Trophoblast cell (in vitro differentiated cells and primary cell): ENCODE results near the gene LGSN.
"Not testable (repeated sequence)": the region's sequence is repeated elsewhere in the genome, so short reads cannot be mapped to it uniquely, and the experiment has no call there.

Source experiments
- DNase-seq, 2 donors: peaks; one replicate each; pipeline ENCODE4 v3.0.0-alpha.2; 2016
- H2AFZ ChIP-seq: 2 replicates; pipeline ENCODE4 v1.6.1; 2013; ENCODE audit warnings: low read length, moderate library complexity, mild to moderate bottlenecking; ENCODE audit not compliant: insufficient read depth, poor library complexity
- H2AK5ac ChIP-seq: 2 replicates; pipeline ENCODE4 v1.6.1; 2013; ENCODE audit warnings: mild to moderate bottlenecking, low read length
- H2BK120ac ChIP-seq: 2 replicates; pipeline ENCODE4 v1.6.1; 2013; ENCODE audit warnings: low read length, mild to moderate bottlenecking, moderate library complexity; ENCODE audit not compliant: insufficient read depth, poor library complexity
- H2BK12ac ChIP-seq: 2 replicates; pipeline ENCODE4 v1.6.1; 2013; ENCODE audit warnings: mild to moderate bottlenecking, low read length, moderate library complexity
- H2BK5ac ChIP-seq: 2 replicates; pipeline ENCODE4 v1.6.1; 2013; ENCODE audit warnings: low read length, low read depth, moderate library complexity, mild to moderate bottlenecking; ENCODE audit not compliant: poor library complexity
- H3K14ac ChIP-seq: 2 replicates; pipeline ENCODE4 v1.6.1; 2013; ENCODE audit warnings: mild to moderate bottlenecking, low read length
- H3K18ac ChIP-seq: 2 replicates; pipeline ENCODE4 v1.6.1; 2013; ENCODE audit warnings: mild to moderate bottlenecking, low read length
- H3K23ac ChIP-seq: 2 replicates; pipeline ENCODE4 v1.6.1; 2013; ENCODE audit warnings: low read length
- H3K27ac ChIP-seq: 2 replicates; pipeline ENCODE4 v1.5.1; 2013; ENCODE audit warnings: low read depth, mild to moderate bottlenecking, inconsistent platforms, low read length, moderate library complexity
- H3K27me3 ChIP-seq: 2 replicates; pipeline ENCODE4 v1.6.1; 2013; ENCODE audit warnings: inconsistent platforms, mild to moderate bottlenecking, low read length, moderate library complexity; ENCODE audit not compliant: insufficient read depth
- H3K36me3 ChIP-seq, 2 experiments: 1 replicate in 1 of 2; 2 replicates in 1 of 2; pipeline ENCODE4 v1.6.1; 2013; ENCODE audit warnings: low read length in 2 of 2, mild to moderate bottlenecking in 2 of 2, moderate library complexity in 1 of 2; ENCODE audit not compliant: insufficient read depth in 2 of 2, control insufficient read depth in 1 of 2
- H3K4ac ChIP-seq: 2 replicates; pipeline ENCODE4 v1.6.1; 2013; ENCODE audit warnings: low read depth, mild to moderate bottlenecking, low read length, moderate library complexity
- H3K4me1 ChIP-seq, 2 experiments: 1 replicate in 1 of 2; 2 replicates in 1 of 2; pipeline ENCODE4 v1.6.1; 2013; ENCODE audit warnings: low read length in 2 of 2, mild to moderate bottlenecking in 2 of 2, moderate library complexity in 1 of 2; ENCODE audit not compliant: insufficient read depth in 2 of 2, control insufficient read depth in 1 of 2
- H3K4me2 ChIP-seq: 2 replicates; pipeline ENCODE4 v1.6.1; 2013; ENCODE audit warnings: inconsistent platforms, mild to moderate bottlenecking, low read length, moderate library complexity
- H3K4me3 ChIP-seq: 2 replicates; pipeline ENCODE4 v1.5.1; 2013; ENCODE audit warnings: mild to moderate bottlenecking, low read depth, low read length, inconsistent platforms
- H3K79me1 ChIP-seq: one replicate; pipeline ENCODE4 v1.6.1; 2013; ENCODE audit warnings: low read length
- H3K79me2 ChIP-seq: 2 replicates; pipeline ENCODE4 v1.6.1; 2013; ENCODE audit warnings: low read length, mild to moderate bottlenecking; ENCODE audit not compliant: control insufficient read depth, insufficient read depth, poor library complexity
- H3K9ac ChIP-seq: 2 replicates; pipeline ENCODE4 v1.6.1; 2013; ENCODE audit warnings: mild to moderate bottlenecking, low read length
- H3K9me3 ChIP-seq: 2 replicates; pipeline ENCODE4 v1.6.1; 2013; ENCODE audit warnings: low read depth, mild to moderate bottlenecking, control low read depth, inconsistent platforms, low read length; ENCODE audit not compliant: insufficient read depth
- H4K12ac ChIP-seq: 2 replicates; pipeline ENCODE4 v1.6.1; 2013; ENCODE audit warnings: low read depth, mild to moderate bottlenecking, low read length, moderate library complexity
- H4K8ac ChIP-seq: 2 replicates; pipeline ENCODE4 v1.6.1; 2013; ENCODE audit warnings: low read depth, mild to moderate bottlenecking, low read length, moderate library complexity
- H4K91ac ChIP-seq: one replicate; pipeline ENCODE4 v1.6.1; 2013; ENCODE audit warnings: low read depth, mild to moderate bottlenecking, low read length, moderate library complexity
- WGBS: extraction: QIAGEN DNeasy Blood & Tissue Kit; methylation state at CpG from one replicate; pipeline ENCODE4 v1.1.7; 2013; ENCODE audit warnings: missing lambda C conversion rate; ENCODE audit not compliant: insufficient read length, insufficient coverage; ENCODE audit errors: extremely low coverage; 5-methylcytosine and 5-hydroxymethylcytosine counted together

Gene LGSN

DNA sequence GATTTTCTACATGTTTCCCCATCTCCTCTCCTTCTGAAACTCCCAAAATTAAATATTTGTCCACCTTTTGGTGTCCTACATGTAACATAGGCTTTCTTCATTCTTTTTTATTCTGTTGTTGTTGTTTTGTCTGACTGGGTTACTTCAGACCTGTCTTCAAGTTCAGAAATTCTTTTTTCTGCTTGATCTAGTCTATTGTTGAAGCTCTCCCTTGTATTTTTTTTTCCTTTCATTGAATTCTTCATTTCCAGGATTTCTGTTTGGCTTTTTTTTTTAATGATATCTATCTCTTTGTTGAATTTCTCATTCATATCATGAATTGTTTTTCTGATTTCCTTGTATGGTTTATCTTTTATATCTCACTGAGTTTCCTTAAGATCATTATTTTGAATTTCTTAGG, 20.6 kb upstream of the LGSN start:
- H2BK120ac ChIP-seq: no peak overlapping the region
- H3K23ac ChIP-seq: no peak overlapping the region
- no peaks in the 10 kb centered on the region for H3K9me3 ChIP-seq
- H2AFZ ChIP-seq: no peak overlapping the region
- no peak overlapping the region for H3K4ac ChIP-seq
- no peaks in the 10 kb centered on the region for H3K4me1 ChIP-seq
- H3K27ac ChIP-seq: no peak overlapping the region
- H4K12ac ChIP-seq: no peak overlapping the region
- H2BK5ac ChIP-seq: no peak overlapping the region
- H3K36me3 ChIP-seq: no peaks in the 10 kb centered on the region
- H4K91ac ChIP-seq: no peak overlapping the region
- no peak overlapping the region for H3K4me2 ChIP-seq
- no peak overlapping the region for H2AK5ac ChIP-seq
- no peak overlapping the region for H2BK12ac ChIP-seq
- DNase-seq: no peak
- H3K79me1 ChIP-seq: no peaks in the 10 kb centered on the region
- H3K79me2 ChIP-seq: no peaks in the 10 kb centered on the region
- no peaks in the 10 kb centered on the region for H3K27me3 ChIP-seq
- H3K9ac ChIP-seq: no peak overlapping the region
- no peak overlapping the region for H3K18ac ChIP-seq
- H3K4me3 ChIP-seq: no peak overlapping the region
- H3K14ac ChIP-seq: no peak overlapping the region
- H4K8ac ChIP-seq: no peak overlapping the region

DNA sequence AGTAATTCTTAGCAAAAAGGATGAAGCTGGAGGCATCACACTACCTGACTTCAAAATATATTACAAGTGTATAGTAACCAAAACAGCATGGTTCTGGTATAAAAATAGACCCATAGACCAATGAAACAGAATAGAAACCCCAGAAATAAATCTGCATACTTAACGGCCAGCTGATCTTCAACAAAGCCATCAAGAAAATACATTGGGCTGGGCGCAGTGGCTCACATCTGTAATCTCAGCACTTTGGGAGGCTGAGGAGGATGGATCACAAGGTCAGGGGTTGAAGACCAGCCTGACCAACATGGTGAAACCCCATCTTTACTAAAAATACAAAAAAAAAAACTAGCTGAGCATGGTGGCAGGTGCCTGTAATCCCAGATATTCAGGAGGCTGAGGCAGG, 14.9 kb upstream of the LGSN start:
- H2BK5ac ChIP-seq, H3K4ac ChIP-seq, H3K4me1 ChIP-seq, H3K27me3 ChIP-seq, H3K36me3 ChIP-seq, H3K9me3 ChIP-seq, H3K23ac ChIP-seq, H3K9ac ChIP-seq, H4K12ac ChIP-seq, H3K4me3 ChIP-seq, H3K27ac ChIP-seq, H3K14ac ChIP-seq, DNase-seq, H3K4me2 ChIP-seq, H2AK5ac ChIP-seq, H2BK120ac ChIP-seq, H3K18ac ChIP-seq, H3K79me2 ChIP-seq, H3K79me1 ChIP-seq, H2BK12ac ChIP-seq, H2AFZ ChIP-seq, H4K91ac ChIP-seq, H4K8ac ChIP-seq: not testable (repeated sequence)
- WGBS: no CpG with 5 or more reads among the region's 2 CpGs

DNA sequence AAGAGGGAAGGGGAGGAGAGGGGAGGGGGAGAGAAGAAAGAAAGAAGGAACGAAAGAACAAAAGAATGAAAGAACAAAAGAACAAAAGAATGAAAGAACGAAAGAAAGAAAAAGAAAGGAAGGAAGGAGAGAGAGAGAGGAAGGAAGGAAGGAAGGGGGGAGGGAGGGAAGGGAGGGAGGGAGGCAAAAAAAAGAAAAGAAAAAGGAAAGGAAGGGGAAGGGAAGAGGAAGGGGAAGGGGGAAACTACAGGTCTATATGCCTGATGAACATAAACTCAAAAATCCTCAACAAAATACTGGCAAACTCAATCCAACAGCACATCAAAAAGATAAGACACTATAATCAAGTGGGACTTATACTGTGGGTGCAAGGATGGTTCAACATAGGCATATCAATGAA, 13.7 kb upstream of the LGSN start:
- DNase-seq: no peak
- H3K27me3 ChIP-seq: no peaks in the 10 kb centered on the region
- H2AFZ ChIP-seq: no peak overlapping the region
- no peaks in the 10 kb centered on the region for H3K36me3 ChIP-seq
- H3K23ac ChIP-seq: no peak overlapping the region
- H3K4me3 ChIP-seq: no peak overlapping the region
- no peak overlapping the region for H3K4me2 ChIP-seq
- peaks cover 3% of the 10 kb centered on the region for H3K9me3 ChIP-seq
- H3K14ac ChIP-seq: no peak overlapping the region
- no peak overlapping the region for H4K91ac ChIP-seq
- no peak overlapping the region for H3K9ac ChIP-seq
- no peak overlapping the region for H4K12ac ChIP-seq
- no peak overlapping the region for H2AK5ac ChIP-seq
- H3K4me1 ChIP-seq: no peaks in the 10 kb centered on the region
- H3K27ac ChIP-seq: no peak overlapping the region
- H3K79me1 ChIP-seq: no peaks in the 10 kb centered on the region
- H2BK12ac ChIP-seq: no peak overlapping the region
- H3K18ac ChIP-seq: no peak overlapping the region
- no peak overlapping the region for H3K4ac ChIP-seq
- no peak overlapping the region for H4K8ac ChIP-seq
- H2BK120ac ChIP-seq: no peak overlapping the region
- H2BK5ac ChIP-seq: no peak overlapping the region
- no CpG with 5 or more reads among the region's 2 CpGs for WGBS
- H3K79me2 ChIP-seq: no peaks in the 10 kb centered on the region

DNA sequence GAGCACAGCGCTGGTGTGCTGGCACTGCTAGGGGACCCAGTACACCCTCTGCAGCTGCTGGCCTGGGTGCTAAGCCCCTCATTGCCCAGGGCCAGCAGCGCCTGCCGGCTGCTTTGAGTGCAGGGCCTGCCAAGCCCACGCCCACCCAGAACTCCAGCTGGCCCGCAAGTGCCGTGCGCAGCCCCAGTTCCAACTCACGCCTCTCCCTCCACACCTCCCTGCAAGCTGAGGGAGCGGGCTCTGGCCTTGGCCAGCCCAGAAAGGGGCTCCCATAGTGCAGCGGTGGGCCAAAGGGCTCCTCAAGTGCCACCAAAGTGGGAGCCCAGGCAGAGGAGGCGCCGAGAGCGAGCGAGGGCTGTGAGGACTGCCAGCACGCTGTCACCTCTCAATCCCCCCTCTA, 6.8 kb upstream of the LGSN start:
- DNase-seq, H3K18ac ChIP-seq, H3K4me2 ChIP-seq, H2AFZ ChIP-seq, H3K23ac ChIP-seq, H3K14ac ChIP-seq, H2BK120ac ChIP-seq, H3K4ac ChIP-seq, H3K79me2 ChIP-seq, H2AK5ac ChIP-seq, H2BK5ac ChIP-seq, H3K4me1 ChIP-seq, H3K27me3 ChIP-seq, H2BK12ac ChIP-seq, H4K91ac ChIP-seq, H3K4me3 ChIP-seq, H3K79me1 ChIP-seq, H3K9ac ChIP-seq, H4K8ac ChIP-seq, H3K27ac ChIP-seq, H3K9me3 ChIP-seq, H4K12ac ChIP-seq, H3K36me3 ChIP-seq: not testable (repeated sequence)
- no CpG with 5 or more reads among the region's 15 CpGs for WGBS

DNA sequence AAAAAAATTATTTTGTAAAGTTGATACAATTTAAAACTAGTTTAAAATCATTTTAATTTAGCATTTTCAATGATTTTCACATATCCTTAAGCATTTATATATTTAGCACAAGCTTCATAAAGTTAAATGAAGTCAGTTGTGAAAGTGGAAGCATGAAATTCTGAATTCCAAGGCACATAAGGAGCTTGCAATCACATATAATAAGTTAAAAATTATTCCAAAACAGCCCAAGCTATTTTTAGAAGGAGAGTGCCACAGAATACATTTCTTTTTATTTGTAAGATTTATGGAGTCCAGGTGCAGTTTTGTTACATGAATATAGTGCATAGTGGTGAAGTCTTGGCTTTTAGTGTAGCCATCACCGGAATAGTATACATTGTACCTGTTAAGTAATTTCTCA, 3.2 kb upstream of the LGSN start:
- Histone ChIP-seq H4K12ac (no peak overlapping the region), H3K79me1 (no peaks in the 10 kb centered on the region), H2BK5ac (no peak overlapping the region), H3K9me3 (peaks cover 3% of the 10 kb centered on the region), H3K9ac (no peak overlapping the region), H3K27me3 (no peaks in the 10 kb centered on the region), H3K14ac (no peak overlapping the region), H2AFZ (no peak overlapping the region), H3K36me3 (no peaks in the 10 kb centered on the region), H3K18ac (no peak overlapping the region), H2BK120ac (no peak overlapping the region), H4K8ac (no peak overlapping the region), H3K4ac (no peak overlapping the region), H3K4me1 (peaks cover 0 to 5% of the 10 kb centered on the region in 2 experiments), H3K79me2 (no peaks in the 10 kb centered on the region), H3K4me2 (no peak overlapping the region), H4K91ac (no peak overlapping the region), H3K4me3 (no peak overlapping the region), H3K23ac (no peak overlapping the region), H2AK5ac (no peak overlapping the region), H2BK12ac (no peak overlapping the region), H3K27ac (no peak overlapping the region)
- no peak for DNase-seq
- no CpG with 5 or more reads among the region's 1 CpG for WGBS
